DND-41 (cell line): ENCODE data around the gene AGPAT4.

Source experiments
- ATAC-seq: fragments of 200-7000 bp; cut with Tn5 transposase; 3 replicates; pipeline ENCODE4 v1.9.1; 2021; ENCODE audit warnings: low read depth; ENCODE audit not compliant: insufficient read depth
- DNase-seq: peaks from one replicate; pipeline ENCODE4 v3.0.0-alpha.2; 2020
- H2AFZ ChIP-seq: 2 replicates; pipeline ENCODE4 v1.6.0; 2012; ENCODE audit warnings: low read depth, low read length
- H3K27ac ChIP-seq: 2 replicates; pipeline ENCODE4 v1.5.1; 2012; ENCODE audit warnings: low read length, inconsistent platforms
- H3K27me3 ChIP-seq: fragments of 200-600 bp; sonication (generic); 2 replicates; pipeline ENCODE4 v1.6.0; 2012; ENCODE audit warnings: low read length, mild to moderate bottlenecking, inconsistent platforms; ENCODE audit not compliant: insufficient read depth, poor library complexity
- H3K36me3 ChIP-seq: 2 replicates; pipeline ENCODE4 v1.5.1; 2012; ENCODE audit warnings: low read length, inconsistent platforms; ENCODE audit not compliant: insufficient read depth
- H3K4me1 ChIP-seq: 2 replicates; pipeline ENCODE4 v1.5.1; 2012; ENCODE audit warnings: mild to moderate bottlenecking, low read length; ENCODE audit not compliant: insufficient read depth
- H3K4me2 ChIP-seq: 2 replicates; pipeline ENCODE4 v1.6.0; 2012; ENCODE audit warnings: mild to moderate bottlenecking, moderate library complexity, low read length, inconsistent platforms; ENCODE audit not compliant: insufficient read depth
- H3K4me3 ChIP-seq, 2 experiments: fragments of 200-600 bp in 1 of 2; shearing (Covaris generic) in 1 of 2; 2 replicates each; pipeline ENCODE4 v1.5.1; 2012 to 2016; ENCODE audit warnings: inconsistent platforms in 2 of 2, low read length in 2 of 2, mild to moderate bottlenecking in 2 of 2, low read depth in 1 of 2, moderate library complexity in 1 of 2
- H3K79me2 ChIP-seq: 2 replicates; pipeline ENCODE4 v1.6.0; 2012; ENCODE audit warnings: low read length, inconsistent platforms; ENCODE audit not compliant: insufficient read depth
- H3K9ac ChIP-seq: 2 replicates; pipeline ENCODE4 v1.6.0; 2012; ENCODE audit warnings: low read depth, mild to moderate bottlenecking, inconsistent platforms, low read length, moderate library complexity
- H3K9me3 ChIP-seq: 2 replicates; pipeline ENCODE4 v1.5.1; 2012; ENCODE audit warnings: low read length, moderate library complexity, mild to moderate bottlenecking, inconsistent platforms; ENCODE audit not compliant: insufficient read depth, severe bottlenecking
- H4K20me1 ChIP-seq: 2 replicates; pipeline ENCODE4 v1.6.0; 2012; ENCODE audit warnings: low read length; ENCODE audit not compliant: insufficient read depth
- EZH2 ChIP-seq: IDR thresholded peaks from 3 replicates; pipeline ENCODE4 v1.6.1; 2012; ENCODE audit warnings: borderline replicate concordance, low read depth, mild to moderate bottlenecking, moderate library complexity, low read length, inconsistent platforms; ENCODE audit not compliant: severe bottlenecking
- TF ChIP-seq, protein P1 (sequence below): IDR thresholded peaks from 2 replicates; pipeline ENCODE4 v1.5.1; 2012; ENCODE audit warnings: borderline replicate concordance, low read length, moderate library complexity, mild to moderate bottlenecking; ENCODE audit not compliant: poor library complexity, severe bottlenecking; ENCODE audit errors: extremely low read depth

The AGPAT4 gene

DNA sequence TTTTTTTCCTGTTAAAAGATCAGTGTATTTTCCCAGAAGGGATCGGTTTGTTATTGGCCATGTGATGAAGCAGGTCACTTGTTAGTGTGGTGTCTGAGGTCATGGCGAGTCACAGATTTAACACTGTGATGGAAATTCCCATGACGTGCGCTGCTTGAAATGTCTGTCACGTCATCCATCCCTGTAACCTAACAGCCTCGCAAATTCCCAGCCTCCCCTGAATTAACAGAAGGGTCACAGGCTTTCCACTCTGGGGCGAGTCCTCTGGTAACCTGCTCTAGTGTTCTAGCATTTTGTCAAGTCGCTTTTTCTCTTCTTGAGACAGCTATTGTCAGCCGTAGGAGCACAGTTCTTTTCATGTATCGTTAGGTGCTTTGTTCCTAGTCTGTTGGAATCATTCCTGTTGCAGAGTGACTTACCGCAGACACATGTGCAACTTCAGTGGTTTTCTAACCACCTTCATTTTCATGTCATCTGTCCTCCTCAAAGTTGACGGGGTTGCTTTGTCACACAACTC lies 145.1 kb downstream of the AGPAT4 start:
- no peak for TF ChIP-seq EZH2
- TF ChIP-seq, protein P1, sequence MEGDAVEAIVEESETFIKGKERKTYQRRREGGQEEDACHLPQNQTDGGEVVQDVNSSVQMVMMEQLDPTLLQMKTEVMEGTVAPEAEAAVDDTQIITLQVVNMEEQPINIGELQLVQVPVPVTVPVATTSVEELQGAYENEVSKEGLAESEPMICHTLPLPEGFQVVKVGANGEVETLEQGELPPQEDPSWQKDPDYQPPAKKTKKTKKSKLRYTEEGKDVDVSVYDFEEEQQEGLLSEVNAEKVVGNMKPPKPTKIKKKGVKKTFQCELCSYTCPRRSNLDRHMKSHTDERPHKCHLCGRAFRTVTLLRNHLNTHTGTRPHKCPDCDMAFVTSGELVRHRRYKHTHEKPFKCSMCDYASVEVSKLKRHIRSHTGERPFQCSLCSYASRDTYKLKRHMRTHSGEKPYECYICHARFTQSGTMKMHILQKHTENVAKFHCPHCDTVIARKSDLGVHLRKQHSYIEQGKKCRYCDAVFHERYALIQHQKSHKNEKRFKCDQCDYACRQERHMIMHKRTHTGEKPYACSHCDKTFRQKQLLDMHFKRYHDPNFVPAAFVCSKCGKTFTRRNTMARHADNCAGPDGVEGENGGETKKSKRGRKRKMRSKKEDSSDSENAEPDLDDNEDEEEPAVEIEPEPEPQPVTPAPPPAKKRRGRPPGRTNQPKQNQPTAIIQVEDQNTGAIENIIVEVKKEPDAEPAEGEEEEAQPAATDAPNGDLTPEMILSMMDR = no peak
- ATAC-seq = no peak
- H3K4me2 ChIP-seq = no peak overlapping the region

DNA sequence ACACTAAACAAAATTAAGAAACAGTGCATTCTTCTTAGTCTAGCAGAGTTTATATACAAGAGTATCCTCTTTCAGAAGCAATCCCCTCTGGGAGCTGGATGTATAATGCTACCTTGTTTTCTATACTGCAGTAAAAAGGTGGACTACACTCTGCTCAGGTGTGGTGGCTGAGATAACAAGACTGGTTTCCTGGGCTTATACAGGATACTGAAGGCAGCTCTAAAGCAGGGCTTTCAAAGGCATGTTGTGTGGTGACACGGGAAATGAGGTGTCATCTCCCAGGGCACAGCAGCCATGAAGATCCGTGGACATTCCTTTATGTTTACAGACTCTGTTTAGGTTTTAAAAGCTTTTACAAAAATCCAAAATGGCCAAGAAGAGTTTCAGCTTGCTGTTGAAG lies 145.6 kb downstream of the AGPAT4 start:
- Histone ChIP-seq H3K4me1 (no peaks in the 10 kb centered on the region), H3K9me3 (peaks cover 2% of the 10 kb centered on the region), H3K27me3 (no peaks in the 10 kb centered on the region), H3K36me3 (peaks cover 44% of the 10 kb centered on the region), H3K4me2 (no peak overlapping the region), H4K20me1 (no peaks in the 10 kb centered on the region), H2AFZ (no peak overlapping the region), H3K9ac (no peak overlapping the region), H3K27ac (no peak overlapping the region), H3K4me3 (no peak overlapping the region), H3K79me2 (no peaks in the 10 kb centered on the region)
- TF ChIP-seq, protein P1 = no peak
- TF ChIP-seq EZH2 = no peak
- no peak for ATAC-seq
- DNase-seq = no peak

More for the DNA sequence above, 145.1 kb downstream of the AGPAT4 start:
- Histone ChIP-seq H2AFZ (no peak overlapping the region), H3K4me1 (no peaks in the 10 kb centered on the region), H3K9me3 (peaks cover 2% of the 10 kb centered on the region), H3K27me3 (no peaks in the 10 kb centered on the region), H3K36me3 (peaks cover 44% of the 10 kb centered on the region), H3K79me2 (no peaks in the 10 kb centered on the region), H3K9ac (no peak overlapping the region), H3K27ac (no peak overlapping the region), H4K20me1 (no peaks in the 10 kb centered on the region), H3K4me3 (no peak overlapping the region)
- DNase-seq = no peak

DNA sequence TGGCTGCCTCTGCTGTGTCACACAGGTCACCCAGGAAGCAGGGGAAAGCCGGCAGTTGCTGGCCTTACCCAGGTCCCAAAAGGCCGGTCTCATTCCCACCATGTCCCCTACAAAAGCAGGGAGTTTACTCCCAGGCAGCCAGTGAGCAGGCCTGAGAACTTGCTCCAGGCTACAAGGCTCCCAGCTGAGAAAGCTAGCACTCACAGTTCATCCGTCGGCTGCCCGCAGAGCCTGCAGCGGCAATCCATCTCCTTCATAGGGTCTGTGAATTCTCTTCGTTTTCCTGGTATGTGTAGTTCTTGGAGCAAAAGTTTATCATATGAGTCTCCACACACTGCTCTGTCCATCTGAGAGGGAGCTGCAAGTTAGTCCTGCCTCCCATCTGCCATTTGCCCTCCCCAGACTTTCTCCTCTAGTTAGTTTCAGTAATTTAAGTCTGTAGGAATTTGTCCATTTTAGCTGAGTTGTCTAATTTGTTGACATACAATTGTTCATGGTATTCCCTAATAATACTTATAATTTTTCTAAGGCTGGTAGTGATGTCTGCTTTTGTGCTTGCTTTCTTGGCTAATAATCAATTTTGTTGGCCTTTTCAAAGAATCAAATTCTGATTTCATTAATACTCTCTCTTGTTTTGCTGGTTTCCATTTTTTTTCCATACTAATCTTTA lies 146.7 kb downstream of the AGPAT4 start:
- no peaks in the 10 kb centered on the region for H3K27me3 ChIP-seq
- peaks cover 2% of the 10 kb centered on the region for H3K9me3 ChIP-seq
- ATAC-seq (no peak), DNase-seq (no peak)
- H3K36me3 ChIP-seq = peaks cover 40% of the 10 kb centered on the region
- no peak overlapping the region for H2AFZ ChIP-seq
- H4K20me1 ChIP-seq = no peaks in the 10 kb centered on the region
- no peak overlapping the region for H3K4me2 ChIP-seq
- no peak overlapping the region for H3K27ac ChIP-seq
- no peak overlapping the region for H3K4me3 ChIP-seq
- no peaks in the 10 kb centered on the region for H3K4me1 ChIP-seq
- no peaks in the 10 kb centered on the region for H3K79me2 ChIP-seq
- no peak for TF ChIP-seq EZH2
- TF ChIP-seq, protein P1 = no peak
- no peak overlapping the region for H3K9ac ChIP-seq
